GM12874 (cell line): Measurements from ENCODE around the gene OR9A4.

Experiments
- TF ChIP-seq, protein P1 (sequence below): IDR thresholded peaks from 2 replicates; pipeline ENCODE4 v1.5.1; 2011; ENCODE audit warnings: low read depth, mild to moderate bottlenecking, control low read depth, low read length, moderate library complexity; ENCODE audit not compliant: insufficient read depth

OR9A4 gene

DNA sequence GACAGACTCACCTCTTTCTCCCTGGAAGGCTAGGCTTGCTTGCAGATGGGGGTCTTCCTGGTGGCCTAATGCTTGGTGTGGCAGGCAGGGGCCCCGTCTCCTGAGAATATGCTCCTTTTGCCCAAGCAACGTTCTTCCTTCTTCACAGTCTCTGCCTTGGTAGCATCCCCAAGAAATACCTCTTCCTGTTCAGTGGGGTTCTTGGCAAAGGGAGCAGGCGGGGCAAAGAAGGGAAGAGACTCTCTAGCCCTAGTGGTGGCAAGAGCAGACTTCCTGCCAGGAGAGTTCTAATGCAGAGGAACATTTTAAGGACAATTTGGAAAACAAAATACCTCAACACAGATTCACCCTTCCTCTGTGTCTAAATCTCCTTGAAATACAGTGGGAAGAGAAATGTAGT lies 30.6 kb downstream of the OR9A4 start, which contains the start of gene CLEC5A:
CLEC5A (minus strand) TSS at position 179 of the 400 bp plus-strand sequence. CDS start 682 bp downstream, outside the sequence.
- TF ChIP-seq, protein P1, sequence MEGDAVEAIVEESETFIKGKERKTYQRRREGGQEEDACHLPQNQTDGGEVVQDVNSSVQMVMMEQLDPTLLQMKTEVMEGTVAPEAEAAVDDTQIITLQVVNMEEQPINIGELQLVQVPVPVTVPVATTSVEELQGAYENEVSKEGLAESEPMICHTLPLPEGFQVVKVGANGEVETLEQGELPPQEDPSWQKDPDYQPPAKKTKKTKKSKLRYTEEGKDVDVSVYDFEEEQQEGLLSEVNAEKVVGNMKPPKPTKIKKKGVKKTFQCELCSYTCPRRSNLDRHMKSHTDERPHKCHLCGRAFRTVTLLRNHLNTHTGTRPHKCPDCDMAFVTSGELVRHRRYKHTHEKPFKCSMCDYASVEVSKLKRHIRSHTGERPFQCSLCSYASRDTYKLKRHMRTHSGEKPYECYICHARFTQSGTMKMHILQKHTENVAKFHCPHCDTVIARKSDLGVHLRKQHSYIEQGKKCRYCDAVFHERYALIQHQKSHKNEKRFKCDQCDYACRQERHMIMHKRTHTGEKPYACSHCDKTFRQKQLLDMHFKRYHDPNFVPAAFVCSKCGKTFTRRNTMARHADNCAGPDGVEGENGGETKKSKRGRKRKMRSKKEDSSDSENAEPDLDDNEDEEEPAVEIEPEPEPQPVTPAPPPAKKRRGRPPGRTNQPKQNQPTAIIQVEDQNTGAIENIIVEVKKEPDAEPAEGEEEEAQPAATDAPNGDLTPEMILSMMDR: no peak

DNA sequence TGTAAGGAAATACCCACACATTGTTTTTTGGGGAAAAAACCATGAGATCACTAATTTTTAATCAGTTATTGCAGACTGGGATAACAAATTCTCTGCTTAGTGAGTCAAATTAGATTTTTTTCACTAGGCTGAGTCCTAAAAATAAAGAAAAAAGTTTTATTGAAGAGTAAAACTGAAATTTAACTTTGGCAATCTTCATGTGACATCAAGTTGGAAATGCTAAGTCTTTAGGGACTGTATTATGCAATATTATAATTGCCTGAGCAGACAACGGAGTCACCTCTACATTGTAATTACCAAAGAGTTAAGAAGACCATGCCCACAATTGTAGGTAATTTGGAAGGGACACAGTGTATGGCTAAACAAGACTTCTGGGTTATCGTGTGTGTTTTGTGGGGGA lies 32.8 kb downstream of the OR9A4 start:
- TF ChIP-seq, protein P1: no peak

DNA sequence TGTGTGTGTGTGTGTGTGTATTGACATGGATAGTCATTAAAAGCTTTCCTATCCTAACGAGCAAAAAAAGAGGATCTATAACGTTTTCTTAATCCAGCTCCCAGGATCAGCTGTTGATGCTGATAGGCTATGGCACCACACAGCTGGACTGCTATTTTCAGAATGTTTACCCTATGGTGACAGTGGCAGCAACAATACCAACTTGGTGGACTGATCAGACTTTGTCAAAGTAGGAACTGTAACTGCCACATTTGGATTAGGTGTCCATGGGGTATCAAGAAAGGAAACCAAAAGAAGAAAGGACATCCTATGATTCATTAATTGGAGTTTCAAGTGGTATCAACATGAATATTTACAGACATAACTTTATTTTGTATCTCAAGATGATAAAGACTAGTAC lies 33.3 kb downstream of the OR9A4 start:
- TF ChIP-seq, protein P1: no peak

DNA sequence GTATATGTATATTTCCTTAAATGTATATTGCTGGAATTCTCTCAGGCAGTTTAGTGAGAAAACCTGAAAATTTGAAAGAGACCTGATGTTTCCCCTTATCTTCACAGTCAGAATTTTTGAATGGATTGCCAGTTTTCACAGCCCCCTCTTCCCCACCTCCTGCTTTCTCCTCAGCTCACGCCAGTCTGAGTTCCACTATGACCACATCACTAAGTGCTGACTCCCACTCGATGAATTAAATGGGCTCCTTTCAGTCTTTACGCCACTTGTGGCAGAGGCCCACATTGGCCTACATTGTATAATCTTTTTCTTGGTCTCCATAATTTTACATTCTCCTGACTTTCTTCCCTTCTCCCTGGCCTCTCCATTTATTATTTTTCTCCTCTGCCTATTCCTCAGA lies 33.7 kb downstream of the OR9A4 start:
- TF ChIP-seq, protein P1: no peak

DNA sequence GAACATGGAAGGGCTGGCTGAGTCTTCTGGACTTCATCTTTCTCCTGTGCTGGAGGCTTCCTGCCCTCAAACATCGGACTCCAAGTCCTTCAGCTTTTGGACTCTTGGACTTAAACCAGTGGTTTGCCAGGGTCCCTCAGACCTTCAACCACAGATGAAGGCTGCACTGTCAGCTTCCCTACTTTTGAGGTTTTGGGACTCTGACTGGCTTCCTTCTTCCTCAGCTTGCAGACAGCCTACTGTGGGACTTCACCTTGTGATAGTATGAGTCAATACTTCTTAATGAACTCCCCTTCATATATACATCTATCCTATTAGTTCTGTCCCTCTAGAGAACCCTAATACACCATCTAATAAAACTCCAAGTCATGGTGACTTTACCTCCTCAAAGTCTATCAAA lies 34.6 kb downstream of the OR9A4 start:
- TF ChIP-seq, protein P1: no peak

DNA sequence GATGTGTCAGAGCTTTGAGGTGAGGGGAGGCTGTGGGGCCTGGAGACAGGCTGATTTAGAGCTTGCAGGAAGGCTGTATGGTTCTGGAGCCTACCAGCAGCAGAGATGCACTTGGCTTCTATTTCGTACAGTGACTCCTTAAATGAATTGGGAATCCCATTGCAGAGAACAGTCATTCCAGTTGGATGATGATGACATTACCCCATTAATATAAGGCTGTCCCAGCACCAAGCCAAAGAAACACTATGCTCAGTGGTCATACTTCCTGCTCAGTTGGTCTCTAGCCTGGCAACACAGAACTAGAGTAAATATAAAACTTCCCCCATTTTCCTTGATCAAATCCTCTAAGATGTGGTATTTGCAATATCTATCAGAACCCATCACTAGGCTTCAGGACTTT lies 36.3 kb downstream of the OR9A4 start:
- TF ChIP-seq, protein P1: no peak

DNA sequence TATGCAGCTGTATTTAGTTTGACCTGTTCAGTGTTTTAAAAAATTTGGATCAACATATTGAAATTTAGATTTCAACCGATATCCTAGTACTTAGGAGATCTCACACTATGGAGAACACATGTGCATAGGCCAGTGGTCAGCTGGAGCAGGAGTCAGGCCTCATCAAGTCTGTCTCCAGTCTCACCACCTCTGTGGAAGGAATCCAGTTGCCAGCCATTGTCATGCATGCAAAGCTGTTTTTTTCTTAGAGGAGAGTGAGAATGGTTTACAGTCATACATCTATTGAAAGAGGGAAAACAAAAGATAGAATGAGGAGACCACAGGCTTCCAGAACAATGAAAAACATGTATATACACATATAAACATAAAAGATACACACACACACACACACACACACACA lies 38.1 kb downstream of the OR9A4 start:
- TF ChIP-seq, protein P1: no peak

DNA sequence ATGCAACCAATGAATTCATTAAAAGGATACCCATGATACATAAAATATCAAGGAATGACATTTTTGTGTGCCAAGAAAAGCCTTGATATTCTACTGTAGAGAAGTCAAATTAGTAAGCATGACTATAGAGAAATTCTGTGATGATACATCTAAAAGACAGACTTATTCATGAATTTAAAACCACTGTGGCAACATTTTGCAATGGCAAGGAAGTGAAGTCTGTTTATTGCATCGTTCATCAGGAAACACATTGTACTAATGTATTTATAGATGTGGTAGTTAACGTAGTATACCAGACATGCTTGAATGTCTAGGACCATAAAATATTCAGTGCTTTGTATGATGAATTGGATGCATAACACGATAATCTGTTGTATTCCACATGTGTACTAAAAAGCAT lies 39.9 kb downstream of the OR9A4 start:
- TF ChIP-seq, protein P1: no peak
